ENCODE measurements around the gene VTI1B. TPM values are rescaled to one million over a fixed set of nuclear protein-coding genes. Genes with fewer than 3 reads are reported as not detected.

The VTI1B gene
- total and polyA plus RNA-seq, 2 donors (not counting 3 experiments of a cell fraction or from before 2014, with no cell fraction given) = 23.8 to 90.0 TPM

DNA sequence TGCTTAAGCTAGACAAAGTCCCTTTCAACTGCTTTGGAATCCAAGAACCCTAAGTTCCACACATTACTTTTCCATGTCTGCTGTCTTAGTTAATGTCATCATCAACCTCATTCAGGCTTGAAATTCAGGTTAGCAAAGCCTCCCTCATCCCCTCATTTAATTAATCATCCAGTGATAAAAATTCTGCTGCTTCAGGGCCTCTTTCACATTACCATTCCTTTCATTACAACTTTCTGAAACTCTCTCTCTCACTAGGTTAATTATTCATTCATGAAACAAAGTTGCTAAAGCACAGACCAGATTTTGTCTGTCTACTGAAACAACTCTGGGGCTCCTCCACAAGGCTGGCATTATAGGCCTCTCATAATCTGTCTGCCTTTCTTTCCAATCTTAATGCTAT is 9.4 kb upstream of the VTI1B start:
- POLR2A ChIA-PET = no interaction called here

More for the DNA sequence above, 9.4 kb upstream of the VTI1B start:
- DNase-seq (ENCODE audit: low read depth, low spot score) = no peak
- dilution Hi-C loops (cut with MboI; ENCODE audit: extremely low pct_ligation_motif_present, low sequenced_read_pairs) (no loop called here), intact Hi-C loops (cut with micrococcal nuclease) (no loop called here)
- H3K27me3 ChIP-seq (ENCODE audit: control insufficient read depth in 2 of 2, insufficient read depth in 2 of 2, low read length in 2 of 2) = no peaks in the 10 kb centered on the region
- no peak for FAIRE-seq
- H3K4me2 ChIP-seq (ENCODE audit: insufficient read depth, low read length) = no peak overlapping the region
- no TSS peak for BruUV-seq (replicated peaks)
- H4K20me1 ChIP-seq (replicated peaks; ENCODE audit: control insufficient read depth, extremely low read depth, insufficient read depth, low read length) = no peaks in the 10 kb centered on the region
- peaks cover 4 to 13% of the 10 kb centered on the region in 2 experiments for H3K36me3 ChIP-seq (ENCODE audit: control insufficient read depth in 2 of 2, extremely low read depth in 1 of 2, insufficient read depth in 2 of 2, low read length in 2 of 2)
- no peak overlapping the region for H2AFZ ChIP-seq (ENCODE audit: low read depth, low read length)
- no peak overlapping the region for H3K4me3 ChIP-seq (replicated peaks in 1 of 3; ENCODE audit: insufficient read depth in 1 of 3, low read depth in 1 of 3, low read length in 3 of 3)
- no peak overlapping the region for H3K27ac ChIP-seq (ENCODE audit: insufficient read depth, low read depth, low read length)
- CTCF ChIA-PET = interaction anchor here (1.2 kb wide), 1 partner anchor 84 kb away, joined by 3 read pairs; the partner anchor contains the start of gene PIGH
- no peaks in the 10 kb centered on the region for H3K9me1 ChIP-seq (replicated peaks; ENCODE audit: control insufficient read depth, extremely low read depth, insufficient read depth, low read length)
- H3K79me2 ChIP-seq (ENCODE audit: control insufficient read depth, insufficient read depth, low read length) = peaks cover 24% of the 10 kb centered on the region
- H3K4me1 ChIP-seq (ENCODE audit: control insufficient read depth, extremely low read depth, insufficient read depth, low read length) = peaks cover 17% of the 10 kb centered on the region
- no peaks in the 10 kb centered on the region for H3K9me3 ChIP-seq (replicated peaks; ENCODE audit: control insufficient read depth, insufficient read depth, low read length)
- TF ChIP-seq MYC (IDR thresholded peaks at IDR 0.05; ENCODE audit: low read depth, low read length) (no peak), POLR2AphosphoS5 (IDR thresholded peaks at IDR 0.05; ENCODE audit: insufficient read depth, low read depth, low read length) (no peak), JUN (IDR thresholded peaks at IDR 0.05; ENCODE audit: borderline replicate concordance, insufficient read depth, insufficient read length, low read depth) (no peak), POLR2A (IDR thresholded peaks at IDR 0.05; ENCODE audit: low read depth, low read length) (no peak), GATA2 (IDR thresholded peaks at IDR 0.05; ENCODE audit: insufficient read depth, insufficient read length, low read depth, low read length) (no peak), FOS (IDR thresholded peaks at IDR 0.05; ENCODE audit: borderline replicate concordance, insufficient read depth, low read length) (no peak), EZH2 (IDR thresholded peaks at IDR 0.05; ENCODE audit: borderline replicate concordance, low read depth, low read length, severe bottlenecking) (no peak)
- TF ChIP-seq, protein P1, sequence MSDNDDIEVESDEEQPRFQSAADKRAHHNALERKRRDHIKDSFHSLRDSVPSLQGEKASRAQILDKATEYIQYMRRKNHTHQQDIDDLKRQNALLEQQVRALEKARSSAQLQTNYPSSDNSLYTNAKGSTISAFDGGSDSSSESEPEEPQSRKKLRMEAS (IDR thresholded peaks at IDR 0.05; ENCODE audit: insufficient read depth, insufficient read length) = no peak
- TF ChIP-seq, protein P2, sequence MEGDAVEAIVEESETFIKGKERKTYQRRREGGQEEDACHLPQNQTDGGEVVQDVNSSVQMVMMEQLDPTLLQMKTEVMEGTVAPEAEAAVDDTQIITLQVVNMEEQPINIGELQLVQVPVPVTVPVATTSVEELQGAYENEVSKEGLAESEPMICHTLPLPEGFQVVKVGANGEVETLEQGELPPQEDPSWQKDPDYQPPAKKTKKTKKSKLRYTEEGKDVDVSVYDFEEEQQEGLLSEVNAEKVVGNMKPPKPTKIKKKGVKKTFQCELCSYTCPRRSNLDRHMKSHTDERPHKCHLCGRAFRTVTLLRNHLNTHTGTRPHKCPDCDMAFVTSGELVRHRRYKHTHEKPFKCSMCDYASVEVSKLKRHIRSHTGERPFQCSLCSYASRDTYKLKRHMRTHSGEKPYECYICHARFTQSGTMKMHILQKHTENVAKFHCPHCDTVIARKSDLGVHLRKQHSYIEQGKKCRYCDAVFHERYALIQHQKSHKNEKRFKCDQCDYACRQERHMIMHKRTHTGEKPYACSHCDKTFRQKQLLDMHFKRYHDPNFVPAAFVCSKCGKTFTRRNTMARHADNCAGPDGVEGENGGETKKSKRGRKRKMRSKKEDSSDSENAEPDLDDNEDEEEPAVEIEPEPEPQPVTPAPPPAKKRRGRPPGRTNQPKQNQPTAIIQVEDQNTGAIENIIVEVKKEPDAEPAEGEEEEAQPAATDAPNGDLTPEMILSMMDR (IDR thresholded peaks at IDR 0.05; ENCODE audit: extremely low read depth in 1 of 2, insufficient read depth in 1 of 2, low read depth in 1 of 2, low read length in 2 of 2) = no peak
- no peak overlapping the region for H3K9ac ChIP-seq (replicated peaks; ENCODE audit: extremely low read depth, insufficient read depth, low read length)

Measured in endothelial cell of umbilical vein (primary cell).